GM12878 (cell line): ENCODE measurements around the gene ENTREP3. TPM values are rescaled to one million over a fixed set of nuclear protein-coding genes. Genes with fewer than 3 reads are reported as not detected.

Experiments used
- CEBPZ ChIP-seq: fragments of 150-350 bp; IDR thresholded peaks from 2 replicates; pipeline ENCODE4 v1.6.1; 2016; ENCODE audit warnings: low read depth, low read length
- KDM1A ChIP-seq: fragments of 200-600 bp; sonication (generic); IDR thresholded peaks from 2 replicates; pipeline ENCODE4 v1.6.1; 2016; ENCODE audit warnings: borderline replicate concordance
- WRNIP1 ChIP-seq: IDR thresholded peaks from 2 replicates; pipeline ENCODE4 v1.6.1; 2011; ENCODE audit warnings: low read depth, low read length, improper control_type of control experiment, borderline replicate concordance
- polyA plus RNA-seq, 11 experiments: library from polyadenylated mRNA; depleted of rRNA in 4 of 11; unstranded in 6 of 11; stranded (reverse) in 5 of 11; fragments of >200 nt; fragmentation: Nextera tagmentation in 4 of 11; fragmentation: Illumina TruSeq in 1 of 11; extraction: Ambion mirVana in 4 of 11; extraction: Trizol in 1 of 11; gene quantifications; 1 replicate in 1 of 11; 2 replicates in 10 of 11; pipeline versions ENCODE4 v1.2.1 to v1.2.3, GENCODE V29; 2011 to 2016; ENCODE audit warnings: inconsistent platforms in 2 of 11, missing spikeins in 2 of 11, low read depth in 1 of 11
- total RNA-seq, 4 experiments: library from RNA; depleted of rRNA in 3 of 4; stranded (reverse); fragments of >200 nt in 3 of 4; fragmentation: Illumina TruSeq in 1 of 4; extraction: Trizol in 1 of 4; gene quantifications; 2 replicates each; pipeline versions ENCODE4 v1.2.1 to v1.2.3, GENCODE V29; 2013 to 2021
- TF ChIP-seq, protein P1 (sequence below): fragments of 450-650 bp; IDR thresholded peaks from 2 replicates; pipeline ENCODE4 v1.6.1; 2017; ENCODE audit warnings: mild to moderate bottlenecking, moderate library complexity

Gene ENTREP3
- total and polyA plus RNA-seq, 10 of the 15 experiments (the other 5 are each of a cell fraction or from before 2014, with no cell fraction given): 1.7 to 31.8 (median 3.9) TPM

DNA sequence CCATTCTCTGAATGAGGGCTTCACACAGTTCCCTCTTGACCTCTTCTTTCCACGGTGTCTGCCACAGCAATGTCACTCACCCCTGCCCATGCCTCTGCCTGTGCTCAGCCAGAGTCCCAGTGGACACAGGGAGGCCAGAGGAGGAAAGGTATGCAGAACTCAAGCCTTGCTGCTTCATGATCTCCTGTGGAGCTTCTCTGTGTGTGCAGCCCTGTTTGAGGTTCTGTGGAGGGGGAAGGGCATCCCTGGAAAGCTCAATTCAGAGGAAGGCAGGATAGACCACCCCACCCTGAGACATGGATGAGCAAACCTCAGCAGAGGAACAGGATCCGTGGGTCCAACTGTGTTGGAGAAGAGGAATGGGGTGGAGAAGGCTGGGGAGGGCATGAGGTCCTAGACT lies 24.0 kb upstream of the ENTREP3 start (continued):
- TF ChIP-seq, protein P1, sequence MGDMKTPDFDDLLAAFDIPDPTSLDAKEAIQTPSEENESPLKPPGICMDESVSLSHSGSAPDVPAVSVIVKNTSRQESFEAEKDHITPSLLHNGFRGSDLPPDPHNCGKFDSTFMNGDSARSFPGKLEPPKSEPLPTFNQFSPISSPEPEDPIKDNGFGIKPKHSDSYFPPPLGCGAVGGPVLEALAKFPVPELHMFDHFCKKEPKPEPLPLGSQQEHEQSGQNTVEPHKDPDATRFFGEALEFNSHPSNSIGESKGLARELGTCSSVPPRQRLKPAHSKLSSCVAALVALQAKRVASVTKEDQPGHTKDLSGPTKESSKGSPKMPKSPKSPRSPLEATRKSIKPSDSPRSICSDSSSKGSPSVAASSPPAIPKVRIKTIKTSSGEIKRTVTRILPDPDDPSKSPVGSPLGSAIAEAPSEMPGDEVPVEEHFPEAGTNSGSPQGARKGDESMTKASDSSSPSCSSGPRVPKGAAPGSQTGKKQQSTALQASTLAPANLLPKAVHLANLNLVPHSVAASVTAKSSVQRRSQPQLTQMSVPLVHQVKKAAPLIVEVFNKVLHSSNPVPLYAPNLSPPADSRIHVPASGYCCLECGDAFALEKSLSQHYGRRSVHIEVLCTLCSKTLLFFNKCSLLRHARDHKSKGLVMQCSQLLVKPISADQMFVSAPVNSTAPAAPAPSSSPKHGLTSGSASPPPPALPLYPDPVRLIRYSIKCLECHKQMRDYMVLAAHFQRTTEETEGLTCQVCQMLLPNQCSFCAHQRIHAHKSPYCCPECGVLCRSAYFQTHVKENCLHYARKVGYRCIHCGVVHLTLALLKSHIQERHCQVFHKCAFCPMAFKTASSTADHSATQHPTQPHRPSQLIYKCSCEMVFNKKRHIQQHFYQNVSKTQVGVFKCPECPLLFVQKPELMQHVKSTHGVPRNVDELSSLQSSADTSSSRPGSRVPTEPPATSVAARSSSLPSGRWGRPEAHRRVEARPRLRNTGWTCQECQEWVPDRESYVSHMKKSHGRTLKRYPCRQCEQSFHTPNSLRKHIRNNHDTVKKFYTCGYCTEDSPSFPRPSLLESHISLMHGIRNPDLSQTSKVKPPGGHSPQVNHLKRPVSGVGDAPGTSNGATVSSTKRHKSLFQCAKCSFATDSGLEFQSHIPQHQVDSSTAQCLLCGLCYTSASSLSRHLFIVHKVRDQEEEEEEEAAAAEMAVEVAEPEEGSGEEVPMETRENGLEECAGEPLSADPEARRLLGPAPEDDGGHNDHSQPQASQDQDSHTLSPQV: no peak
- TF ChIP-seq KDM1A (no peak), WRNIP1 (no peak), CEBPZ (no peak)
